Liver (tissue), 9 donors: Measurements from ENCODE around the gene SLC38A10. TPM values are rescaled to one million over a fixed set of nuclear protein-coding genes. Genes with fewer than 3 reads are reported as not detected.
A peak's percentile ranks its signal among the peaks of the same experiment; 100 is the strongest.

ENCODE experiments used
- DNase-seq: peaks from one replicate; pipeline ENCODE4 v3.0.0-alpha.2; 2017; ENCODE audit warnings: low spot score
- H3K27ac ChIP-seq, 2 donors: one replicate each; pipeline ENCODE4 v1.7.0; 2013; ENCODE audit warnings: inconsistent platforms in 2 of 2, low read length in 2 of 2, control low read depth in 1 of 2, low read depth in 1 of 2, mild to moderate bottlenecking in 1 of 2
- H3K27me3 ChIP-seq, 4 donors: one replicate each; pipeline versions ENCODE4 v1.6.1 to v1.7.0; 2013; ENCODE audit warnings: low read length in 3 of 4, inconsistent platforms in 1 of 4, mild to moderate bottlenecking in 1 of 4, moderate library complexity in 1 of 4; ENCODE audit not compliant: control insufficient read depth in 4 of 4, insufficient read depth in 4 of 4
- H3K36me3 ChIP-seq, 4 donors: one replicate each; pipeline versions ENCODE4 v1.6.1 to v1.7.0; 2013; ENCODE audit warnings: low read length in 3 of 4, mild to moderate bottlenecking in 3 of 4, low read depth in 1 of 4, moderate library complexity in 1 of 4; ENCODE audit not compliant: control insufficient read depth in 4 of 4, insufficient read depth in 3 of 4
- H3K4me1 ChIP-seq, 4 donors: one replicate each; pipeline versions ENCODE4 v1.6.1 to v1.7.0; 2013; ENCODE audit warnings: low read length in 3 of 4, mild to moderate bottlenecking in 3 of 4, moderate library complexity in 1 of 4; ENCODE audit not compliant: control insufficient read depth in 4 of 4, insufficient read depth in 4 of 4
- H3K4me3 ChIP-seq, 3 donors: one replicate each; pipeline versions ENCODE4 v1.6.1 to v1.7.0; 2013; ENCODE audit warnings: low read length in 3 of 3, control low read depth in 1 of 3, low read depth in 1 of 3, mild to moderate bottlenecking in 1 of 3
- H3K9ac ChIP-seq, 2 donors: one replicate each; pipeline ENCODE4 v1.7.0; 2013; ENCODE audit warnings: low read length in 2 of 2, mild to moderate bottlenecking in 2 of 2, moderate library complexity in 2 of 2, control low read depth in 1 of 2, low read depth in 1 of 2
- H3K9me3 ChIP-seq, 4 donors: one replicate each; pipeline versions ENCODE4 v1.6.1 to v1.7.0; 2013; ENCODE audit warnings: low read length in 3 of 4; ENCODE audit not compliant: control insufficient read depth in 4 of 4
- EGR1 ChIP-seq, 2 donors: IDR thresholded peaks; 2 replicates each; pipeline ENCODE4 v1.6.1; 2016 to 2018; ENCODE audit warnings: antibody characterized with exemption in 2 of 2, low read depth in 2 of 2
- FOXA2 ChIP-seq: IDR thresholded peaks from 2 replicates; pipeline ENCODE4 v1.6.1; 2016; ENCODE audit warnings: antibody characterized with exemption
- GABPA ChIP-seq, 2 donors: IDR thresholded peaks in 1 of 2; conservative IDR thresholded peaks in 1 of 2; 2 replicates each; pipeline ENCODE4 v1.6.1; 2016; ENCODE audit warnings: antibody characterized with exemption in 2 of 2, mild to moderate bottlenecking in 1 of 2, moderate library complexity in 1 of 2
- HNF4A ChIP-seq, 2 donors: conservative IDR thresholded peaks; 2 replicates each; pipeline ENCODE4 v1.6.1; 2016; ENCODE audit warnings: antibody characterized with exemption in 2 of 2, mild to moderate bottlenecking in 2 of 2
- HNF4G ChIP-seq: IDR thresholded peaks from 2 replicates; pipeline ENCODE4 v1.6.1; 2016; ENCODE audit warnings: antibody characterized with exemption
- JUND ChIP-seq, 2 donors: IDR thresholded peaks; 2 replicates each; pipeline ENCODE4 v1.6.1; 2016; ENCODE audit warnings: antibody characterized with exemption in 2 of 2
- NR2F2 ChIP-seq: IDR thresholded peaks from 2 replicates; pipeline ENCODE4 v1.6.1; 2016; ENCODE audit warnings: antibody characterized with exemption
- RAD21 ChIP-seq, 2 donors: IDR thresholded peaks; 2 replicates each; pipeline ENCODE4 v1.6.1; 2016; ENCODE audit warnings: antibody characterized with exemption in 2 of 2, mild to moderate bottlenecking in 2 of 2
- RXRA ChIP-seq, 2 donors: IDR thresholded peaks; 2 replicates each; pipeline ENCODE4 v1.6.1; 2017 to 2018; ENCODE audit warnings: antibody characterized with exemption in 2 of 2, mild to moderate bottlenecking in 1 of 2
- SP1 ChIP-seq: IDR thresholded peaks from 2 replicates; pipeline ENCODE4 v1.6.1; 2018; ENCODE audit warnings: antibody characterized with exemption, mild to moderate bottlenecking
- TAF1 ChIP-seq: conservative IDR thresholded peaks from 2 replicates; pipeline ENCODE4 v1.6.1; 2016; ENCODE audit warnings: antibody characterized with exemption, mild to moderate bottlenecking
- YY1 ChIP-seq: IDR thresholded peaks from 2 replicates; pipeline ENCODE4 v1.6.1; 2016; ENCODE audit warnings: antibody characterized with exemption, mild to moderate bottlenecking
- WGBS: extraction: QIAGEN DNeasy Blood & Tissue Kit; methylation state at CpG from one replicate; pipeline ENCODE4 v1.1.7; 2013; 5-methylcytosine and 5-hydroxymethylcytosine counted together
- polyA plus RNA-seq, 2 donors: library from polyadenylated mRNA; stranded (reverse) in 1 of 2; unstranded in 1 of 2; fragments of 200-250 nt in 1 of 2; fragments of >200 nt in 1 of 2; fragmentation: Nextera tagmentation in 1 of 2; extraction: Ambion mirVana in 1 of 2; gene quantifications; one replicate each; pipeline versions ENCODE4 v1.2.1 to v1.2.3, GENCODE V29; 2013 to 2015
- total RNA-seq, 2 donors: library from RNA; depleted of rRNA; stranded (reverse); fragments of >200 nt; gene quantifications; one replicate each; pipeline ENCODE4 v1.2.3, GENCODE V29; 2014
- TF ChIP-seq, protein P1 (sequence below): IDR thresholded peaks from 2 replicates; pipeline ENCODE4 v1.6.1; 2016; ENCODE audit warnings: antibody characterized with exemption, mild to moderate bottlenecking
- TF ChIP-seq, protein P2 (sequence below): IDR thresholded peaks from 2 replicates; pipeline ENCODE4 v1.6.1; 2016; ENCODE audit warnings: antibody characterized with exemption
- TF ChIP-seq, protein P3 (sequence below): IDR thresholded peaks from 2 replicates; pipeline ENCODE4 v1.6.1; 2016; ENCODE audit warnings: antibody characterized with exemption
- TF ChIP-seq, protein P4 (sequence below): IDR thresholded peaks from 2 replicates; pipeline ENCODE4 v1.6.1; 2016; ENCODE audit warnings: antibody characterized with exemption
- donor health status: healthy.
- donor health status: healthy.
- donor health status: healthy.
- donor health status: healthy.
- donor health status: healthy.

The SLC38A10 gene
- total and polyA plus RNA-seq, 4 donors, result 29.3 to 117 (median 54.7) TPM

DNA sequence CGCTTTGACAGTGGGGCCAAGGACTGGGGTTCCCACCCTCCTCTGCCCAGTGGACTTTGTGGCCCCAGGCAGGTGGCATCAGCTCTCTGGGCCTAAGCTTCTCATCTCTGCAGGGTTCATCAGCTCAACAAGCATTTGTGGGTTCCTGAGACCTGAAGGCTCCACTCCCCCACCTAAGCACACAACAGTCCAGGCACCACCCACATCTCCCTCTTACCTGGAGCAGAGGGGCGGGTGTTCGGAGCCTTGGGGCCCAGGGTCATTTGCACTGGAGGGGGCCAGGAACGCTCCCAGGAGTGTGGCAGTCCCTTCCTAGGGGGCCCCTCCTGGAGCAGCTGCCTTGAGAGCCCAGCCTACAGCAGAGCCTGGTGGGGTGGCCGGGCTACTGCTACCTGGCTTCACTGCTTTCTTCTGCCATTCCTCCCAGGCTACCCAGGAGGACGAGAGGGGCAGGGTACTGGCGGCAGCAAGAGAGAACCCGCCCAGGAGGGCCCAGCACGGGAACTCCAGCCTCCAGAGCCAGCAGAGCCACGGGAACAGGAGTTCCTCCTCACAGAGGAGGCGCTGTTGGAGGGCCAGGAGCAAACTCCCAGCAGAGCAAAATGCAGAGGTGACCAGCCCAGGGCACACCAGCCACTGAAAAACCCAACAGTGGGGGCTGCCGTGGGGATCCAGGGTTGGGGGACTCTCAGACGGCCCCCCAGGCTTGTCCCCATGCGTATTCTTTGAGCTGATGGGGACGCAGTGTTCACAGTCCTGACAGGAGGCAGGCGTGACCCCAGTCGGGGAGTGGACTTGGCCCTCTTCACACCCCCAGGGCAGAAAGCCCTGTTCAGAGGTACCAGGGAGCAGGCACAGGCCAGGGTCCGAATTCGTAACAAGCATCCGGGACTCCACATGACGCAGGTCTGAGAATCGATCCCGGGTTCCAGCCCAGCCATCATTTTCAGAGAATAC, 35.1 kb upstream of the SLC38A10 start:
- no peak for DNase-seq
- H3K27me3 ChIP-seq, result no peaks in the 10 kb centered on the region
- no peaks in the 10 kb centered on the region for H3K36me3 ChIP-seq
- peak overlapping the region; percentile 2 to 7 for H3K9ac ChIP-seq
- H3K4me3 ChIP-seq, result peak overlapping the region in 2 of 3 donors; percentile 0 to 38
- H3K27ac ChIP-seq, result peak overlapping the region; percentile 73 to 92
- H3K9me3 ChIP-seq, result no peaks in the 10 kb centered on the region
- TF ChIP-seq, protein P1, sequence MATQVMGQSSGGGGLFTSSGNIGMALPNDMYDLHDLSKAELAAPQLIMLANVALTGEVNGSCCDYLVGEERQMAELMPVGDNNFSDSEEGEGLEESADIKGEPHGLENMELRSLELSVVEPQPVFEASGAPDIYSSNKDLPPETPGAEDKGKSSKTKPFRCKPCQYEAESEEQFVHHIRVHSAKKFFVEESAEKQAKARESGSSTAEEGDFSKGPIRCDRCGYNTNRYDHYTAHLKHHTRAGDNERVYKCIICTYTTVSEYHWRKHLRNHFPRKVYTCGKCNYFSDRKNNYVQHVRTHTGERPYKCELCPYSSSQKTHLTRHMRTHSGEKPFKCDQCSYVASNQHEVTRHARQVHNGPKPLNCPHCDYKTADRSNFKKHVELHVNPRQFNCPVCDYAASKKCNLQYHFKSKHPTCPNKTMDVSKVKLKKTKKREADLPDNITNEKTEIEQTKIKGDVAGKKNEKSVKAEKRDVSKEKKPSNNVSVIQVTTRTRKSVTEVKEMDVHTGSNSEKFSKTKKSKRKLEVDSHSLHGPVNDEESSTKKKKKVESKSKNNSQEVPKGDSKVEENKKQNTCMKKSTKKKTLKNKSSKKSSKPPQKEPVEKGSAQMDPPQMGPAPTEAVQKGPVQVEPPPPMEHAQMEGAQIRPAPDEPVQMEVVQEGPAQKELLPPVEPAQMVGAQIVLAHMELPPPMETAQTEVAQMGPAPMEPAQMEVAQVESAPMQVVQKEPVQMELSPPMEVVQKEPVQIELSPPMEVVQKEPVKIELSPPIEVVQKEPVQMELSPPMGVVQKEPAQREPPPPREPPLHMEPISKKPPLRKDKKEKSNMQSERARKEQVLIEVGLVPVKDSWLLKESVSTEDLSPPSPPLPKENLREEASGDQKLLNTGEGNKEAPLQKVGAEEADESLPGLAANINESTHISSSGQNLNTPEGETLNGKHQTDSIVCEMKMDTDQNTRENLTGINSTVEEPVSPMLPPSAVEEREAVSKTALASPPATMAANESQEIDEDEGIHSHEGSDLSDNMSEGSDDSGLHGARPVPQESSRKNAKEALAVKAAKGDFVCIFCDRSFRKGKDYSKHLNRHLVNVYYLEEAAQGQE, result peak; percentile 58
- TF ChIP-seq, protein P2, sequence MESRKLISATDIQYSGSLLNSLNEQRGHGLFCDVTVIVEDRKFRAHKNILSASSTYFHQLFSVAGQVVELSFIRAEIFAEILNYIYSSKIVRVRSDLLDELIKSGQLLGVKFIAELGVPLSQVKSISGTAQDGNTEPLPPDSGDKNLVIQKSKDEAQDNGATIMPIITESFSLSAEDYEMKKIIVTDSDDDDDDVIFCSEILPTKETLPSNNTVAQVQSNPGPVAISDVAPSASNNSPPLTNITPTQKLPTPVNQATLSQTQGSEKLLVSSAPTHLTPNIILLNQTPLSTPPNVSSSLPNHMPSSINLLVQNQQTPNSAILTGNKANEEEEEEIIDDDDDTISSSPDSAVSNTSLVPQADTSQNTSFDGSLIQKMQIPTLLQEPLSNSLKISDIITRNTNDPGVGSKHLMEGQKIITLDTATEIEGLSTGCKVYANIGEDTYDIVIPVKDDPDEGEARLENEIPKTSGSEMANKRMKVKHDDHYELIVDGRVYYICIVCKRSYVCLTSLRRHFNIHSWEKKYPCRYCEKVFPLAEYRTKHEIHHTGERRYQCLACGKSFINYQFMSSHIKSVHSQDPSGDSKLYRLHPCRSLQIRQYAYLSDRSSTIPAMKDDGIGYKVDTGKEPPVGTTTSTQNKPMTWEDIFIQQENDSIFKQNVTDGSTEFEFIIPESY, result peak; percentile 46
- TF ChIP-seq HNF4G (peak; percentile 68), TAF1 (no peak), NR2F2 (no peak), RXRA (IDR thresholded peaks at IDR 0.05) (peak; percentile 62 to 92), HNF4A (conservative IDR thresholded peaks at IDR 0.05) (peak; percentile 93 to 97), RAD21 (IDR thresholded peaks at IDR 0.05) (peak in 1 of 2 donors; percentile 10), YY1 (peak; percentile 50), GABPA (IDR thresholded peaks at IDR 0.05 in 1 of 2, conservative IDR thresholded peaks at IDR 0.05 in 1 of 2) (peak in 1 of 2 donors; percentile 25), JUND (IDR thresholded peaks at IDR 0.05) (peak in 1 of 2 donors; percentile 46), SP1 (peak; percentile 64), FOXA2 (no peak), EGR1 (IDR thresholded peaks at IDR 0.05; ENCODE audit: low read depth in 2 of 2) (no peak)
- TF ChIP-seq, protein P3, sequence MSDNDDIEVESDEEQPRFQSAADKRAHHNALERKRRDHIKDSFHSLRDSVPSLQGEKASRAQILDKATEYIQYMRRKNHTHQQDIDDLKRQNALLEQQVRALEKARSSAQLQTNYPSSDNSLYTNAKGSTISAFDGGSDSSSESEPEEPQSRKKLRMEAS, result peak; percentile 64
- TF ChIP-seq, protein P4, sequence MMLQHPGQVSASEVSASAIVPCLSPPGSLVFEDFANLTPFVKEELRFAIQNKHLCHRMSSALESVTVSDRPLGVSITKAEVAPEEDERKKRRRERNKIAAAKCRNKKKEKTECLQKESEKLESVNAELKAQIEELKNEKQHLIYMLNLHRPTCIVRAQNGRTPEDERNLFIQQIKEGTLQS, result no peak
- WGBS, result 46% methylated on average over 23 of the region's 23 CpGs
- peaks cover 24 to 59% (median 43%) of the 10 kb centered on the region in 4 donors for H3K4me1 ChIP-seq
